Urinary bladder (tissue), 4 donors: ENCODE results near the gene SLC30A3. TPM values are rescaled to one million over a fixed set of nuclear protein-coding genes. Genes with fewer than 3 reads are reported as not detected.
"Not testable (repeated sequence)": the region's sequence is repeated elsewhere in the genome, so short reads cannot be mapped to it uniquely, and the experiment has no call there.

Experiments used
- DNase-seq: peaks from one replicate; pipeline ENCODE4 v3.0.0-alpha.2; 2015; ENCODE audit errors: extremely low spot score
- H3K27ac ChIP-seq: one replicate; pipeline ENCODE4 v1.5.1; 2013; ENCODE audit warnings: low read depth, mild to moderate bottlenecking, moderate library complexity
- H3K36me3 ChIP-seq: one replicate; pipeline ENCODE4 v1.6.1; 2013; ENCODE audit warnings: mild to moderate bottlenecking, moderate library complexity; ENCODE audit not compliant: insufficient read depth
- H3K4me1 ChIP-seq: one replicate; pipeline ENCODE4 v1.6.1; 2013; ENCODE audit warnings: mild to moderate bottlenecking, moderate library complexity; ENCODE audit not compliant: insufficient read depth
- H3K4me3 ChIP-seq: one replicate; pipeline ENCODE4 v1.5.1; 2013; ENCODE audit warnings: low read depth, low read length
- WGBS: extraction: QIAGEN DNeasy Blood & Tissue Kit; methylation state at CpG from one replicate; pipeline ENCODE4 v1.1.7; 2013; 5-methylcytosine and 5-hydroxymethylcytosine counted together
- polyA plus RNA-seq: library from polyadenylated mRNA; stranded (reverse); fragments of 200-250 nt; gene quantifications from one replicate; pipeline ENCODE4 v1.2.3, GENCODE V29; 2013
- total RNA-seq: library from RNA; depleted of rRNA; stranded (reverse); fragments of >200 nt; gene quantifications from one replicate; pipeline ENCODE4 v1.2.3, GENCODE V29; 2014
- donor health status: healthy with polysubstance abuse.
- donor health status: healthy.

SLC30A3 gene
- total RNA-seq (0.53 TPM), polyA plus RNA-seq (0.04 TPM)

DNA sequence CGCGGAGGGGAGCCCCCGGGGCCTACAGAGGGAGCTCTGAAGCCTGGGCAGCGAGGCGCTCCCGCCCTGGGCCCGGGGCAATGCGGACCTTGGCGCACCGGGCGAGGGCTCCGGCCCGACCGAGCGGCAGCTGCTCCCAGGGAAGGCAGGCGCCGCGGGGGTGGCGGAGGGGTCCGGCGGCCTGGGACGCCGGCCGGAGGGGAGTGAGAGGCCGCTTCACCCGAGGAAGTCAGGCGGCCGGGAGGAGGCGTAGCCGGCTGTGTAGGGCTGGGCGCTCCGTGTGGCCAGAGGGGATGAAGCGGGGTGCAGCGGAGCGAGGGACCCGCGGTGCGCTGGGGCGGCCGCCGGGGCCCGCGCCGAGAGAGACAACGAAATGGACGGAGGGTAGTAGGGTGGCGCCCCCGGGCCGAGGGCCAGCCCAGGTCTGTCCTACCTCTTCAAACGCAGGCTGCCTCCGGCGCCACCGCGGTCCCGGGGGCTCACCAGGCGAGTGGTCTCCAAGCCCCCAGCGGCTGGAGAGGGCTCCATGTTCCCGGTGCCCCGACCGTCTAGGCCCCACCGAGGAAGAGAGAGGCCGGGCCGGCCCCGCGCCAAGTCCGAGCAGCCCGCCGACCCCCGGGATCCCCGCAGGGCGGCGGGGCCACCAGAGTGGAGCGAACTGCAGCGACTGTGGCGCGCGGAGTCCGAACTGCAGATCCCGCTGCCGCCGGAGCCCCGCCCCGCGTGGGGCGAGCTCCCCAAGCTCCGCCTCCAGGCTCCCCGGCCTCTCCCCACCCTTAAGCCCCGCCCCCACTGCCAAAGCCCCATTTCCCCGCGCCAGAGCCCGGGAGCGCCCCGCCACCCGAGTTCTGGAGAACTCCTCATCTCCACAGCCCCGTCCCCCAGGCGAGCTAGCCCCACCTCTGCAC lies at the start of gene SLC30A3:
TSS of gene SLC30A3 (minus strand) at position 669 of the 908 bp plus-strand sequence. CDS start at position 528, 141 bp downstream.
- no peaks in the 10 kb centered on the region for H3K36me3 ChIP-seq
- H3K4me3 ChIP-seq = peak within 1 kb of the TSS; percentile 46
- 1% methylated on average over 96 of the region's 96 CpGs for WGBS
- no peak within 1 kb of the TSS for H3K27ac ChIP-seq
- DNase-seq = no peak
- H3K4me1 ChIP-seq = no peaks in the 10 kb centered on the region

DNA sequence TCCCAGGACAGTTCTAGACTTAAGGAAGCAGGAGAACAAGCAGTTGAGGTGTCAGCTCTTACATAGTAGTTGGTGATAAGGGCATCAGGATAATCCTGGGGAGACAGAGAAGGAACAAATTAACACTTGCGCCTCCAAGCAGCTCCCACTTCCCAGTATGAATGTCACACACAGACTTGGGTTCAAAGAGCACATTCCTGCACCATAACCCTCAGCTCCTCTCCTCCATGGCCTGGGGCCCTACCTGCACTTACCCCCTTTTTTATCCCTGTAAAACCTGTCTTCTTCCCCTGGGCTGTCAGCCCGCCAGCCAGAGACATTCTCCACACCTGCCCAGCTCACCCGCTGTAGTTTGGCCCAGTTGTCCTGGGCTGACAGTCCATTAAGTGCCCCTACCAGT lies 49.3 kb upstream of the SLC30A3 start:
- Histone ChIP-seq H3K27ac (no peak overlapping the region), H3K36me3 (no peaks in the 10 kb centered on the region), H3K4me1 (peaks cover 3% of the 10 kb centered on the region), H3K4me3 (no peak overlapping the region)
- no peak for DNase-seq
- WGBS = 98% methylated on average over 3 of the region's 3 CpGs

DNA sequence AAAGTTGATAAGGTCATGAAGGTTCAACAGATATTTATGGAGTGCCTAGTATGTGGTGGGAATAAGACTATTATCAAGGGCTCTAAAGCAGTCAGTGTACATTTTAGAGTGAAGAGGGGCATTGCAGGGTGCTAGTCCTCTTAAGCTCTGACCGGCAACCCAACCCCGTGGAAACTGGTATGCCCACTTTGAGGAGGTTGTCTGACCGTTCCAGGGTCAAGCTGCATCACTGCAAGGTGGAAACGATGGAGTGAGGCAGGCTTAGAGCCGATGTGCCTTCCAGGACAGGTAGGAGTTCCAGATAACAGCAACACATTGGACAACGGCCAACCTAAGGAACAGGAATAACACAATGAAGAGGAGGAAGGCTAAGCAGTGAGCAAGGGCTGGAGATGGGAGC lies 46.8 kb upstream of the SLC30A3 start:
- Histone ChIP-seq H3K36me3 (no peaks in the 10 kb centered on the region), H3K27ac (no peak overlapping the region), H3K4me1 (peaks cover 3% of the 10 kb centered on the region), H3K4me3 (no peak overlapping the region)
- DNase-seq = no peak
- 94% methylated on average over 6 of the region's 6 CpGs for WGBS

GRCh38 chr2:27308359-27308881 lies 45.6 kb upstream of the SLC30A3 start, which contains the start of gene UCN:
Gene UCN (minus strand): TSS chr2:27308445. CDS start chr2:27307895, 550 bp downstream.
- no peak for DNase-seq
- Histone ChIP-seq H3K4me1 (peaks cover 3% of the 10 kb centered on the region), H3K36me3 (no peaks in the 10 kb centered on the region), H3K4me3 (no peak within 1 kb of the TSS), H3K27ac (no peak within 1 kb of the TSS)
- 24% methylated on average over 25 of the region's 25 CpGs for WGBS

DNA sequence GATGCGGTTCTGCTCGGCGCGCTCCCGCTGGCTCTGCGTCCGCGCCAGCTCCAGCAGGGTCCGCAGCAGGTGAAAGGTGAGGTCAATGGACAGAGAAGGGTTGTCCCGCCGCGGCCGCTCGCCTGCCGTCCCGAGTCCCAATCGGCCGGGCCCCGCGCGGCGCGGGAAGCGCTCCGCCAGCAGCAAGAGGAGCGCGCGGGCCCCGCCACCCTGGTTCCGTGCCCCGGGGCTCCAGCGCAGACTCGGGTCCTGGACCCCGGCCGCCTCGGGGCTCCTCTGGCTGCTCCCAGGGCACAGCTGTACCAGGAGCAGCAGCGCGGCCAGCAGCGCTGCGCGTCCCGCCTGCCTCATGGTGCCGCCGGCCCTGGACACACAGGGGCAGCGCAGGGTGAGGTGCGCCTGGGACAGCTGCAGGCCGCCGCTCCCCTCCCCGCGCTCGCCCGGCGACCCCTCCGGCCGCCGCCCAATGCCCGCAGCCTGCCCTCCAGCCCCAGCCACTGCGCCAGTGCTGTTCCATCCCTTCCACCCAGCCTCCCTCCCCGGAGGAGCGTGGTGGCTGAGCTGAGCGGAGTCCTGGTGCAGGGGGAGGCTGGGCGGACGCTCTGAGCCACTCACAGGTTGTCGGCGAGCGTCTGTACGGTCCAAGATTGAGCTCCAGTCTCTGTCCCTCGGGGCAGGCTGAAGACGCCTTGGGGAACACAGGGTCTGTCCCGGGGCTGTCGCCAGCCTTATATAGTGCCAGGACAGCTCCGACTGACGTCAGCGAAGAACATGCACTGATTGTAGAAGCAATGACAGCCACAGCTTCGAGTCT lies 44.9 kb upstream of the SLC30A3 start:
- Histone ChIP-seq H3K27ac (no peak overlapping the region), H3K4me1 (peaks cover 3% of the 10 kb centered on the region), H3K4me3 (no peak overlapping the region), H3K36me3 (no peaks in the 10 kb centered on the region)
- DNase-seq = no peak
- WGBS = 6% methylated on average over 75 of the region's 75 CpGs

DNA sequence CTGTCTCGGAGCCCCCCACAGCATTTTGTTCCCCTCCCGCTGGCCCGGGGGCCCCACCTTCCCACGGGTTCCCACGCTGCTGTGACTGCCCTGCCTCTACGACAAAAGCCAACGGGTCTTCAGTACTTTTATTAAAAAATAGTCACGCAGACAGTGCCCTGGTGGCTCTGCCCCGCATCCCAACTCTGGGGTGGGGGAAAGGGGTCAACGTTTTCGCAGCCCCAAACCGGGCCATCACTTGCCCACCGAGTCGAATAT lies 44.4 kb upstream of the SLC30A3 start:
- no peak overlapping the region for H3K27ac ChIP-seq
- H3K4me3 ChIP-seq = no peak overlapping the region
- H3K36me3 ChIP-seq = no peaks in the 10 kb centered on the region
- no peak for DNase-seq
- peaks cover 3% of the 10 kb centered on the region for H3K4me1 ChIP-seq
- WGBS = 12% methylated on average over 14 of the region's 14 CpGs

- Histone ChIP-seq H3K4me1 (peaks cover 3% of the 10 kb centered on the region), H3K4me3 (no peak overlapping the region), H3K36me3 (no peaks in the 10 kb centered on the region), H3K27ac (no peak overlapping the region)
- 3% methylated on average over 51 of the region's 51 CpGs for WGBS
- no peak for DNase-seq
Measured at GRCh38 chr2:27306573-27307286, 43.9 kb upstream of the SLC30A3 start.

GRCh38 chr2:27306136-27306535 lies 43.3 kb upstream of the SLC30A3 start:
- Histone ChIP-seq H3K36me3 (no peaks in the 10 kb centered on the region), H3K4me3 (no peak overlapping the region), H3K4me1 (peaks cover 3% of the 10 kb centered on the region), H3K27ac (no peak overlapping the region)
- DNase-seq = no peak
- 26% methylated on average over 26 of the region's 26 CpGs for WGBS

- Histone ChIP-seq H3K4me3 (no peak overlapping the region), H3K27ac (no peak overlapping the region), H3K4me1 (peaks cover 3% of the 10 kb centered on the region), H3K36me3 (no peaks in the 10 kb centered on the region)
- WGBS = 91% methylated on average over 16 of the region's 16 CpGs
- DNase-seq = no peak
Measured at GRCh38 chr2:27305516-27305915, 42.7 kb upstream of the SLC30A3 start.

- DNase-seq = no peak
- H3K36me3 ChIP-seq = no peaks in the 10 kb centered on the region
- 86% methylated on average over 13 of the region's 13 CpGs for WGBS
- H3K4me1 ChIP-seq = peaks cover 3% of the 10 kb centered on the region
- no peak overlapping the region for H3K27ac ChIP-seq
- H3K4me3 ChIP-seq = no peak overlapping the region
Measured at GRCh38 chr2:27304488-27305240, 41.8 kb upstream of the SLC30A3 start.

DNA sequence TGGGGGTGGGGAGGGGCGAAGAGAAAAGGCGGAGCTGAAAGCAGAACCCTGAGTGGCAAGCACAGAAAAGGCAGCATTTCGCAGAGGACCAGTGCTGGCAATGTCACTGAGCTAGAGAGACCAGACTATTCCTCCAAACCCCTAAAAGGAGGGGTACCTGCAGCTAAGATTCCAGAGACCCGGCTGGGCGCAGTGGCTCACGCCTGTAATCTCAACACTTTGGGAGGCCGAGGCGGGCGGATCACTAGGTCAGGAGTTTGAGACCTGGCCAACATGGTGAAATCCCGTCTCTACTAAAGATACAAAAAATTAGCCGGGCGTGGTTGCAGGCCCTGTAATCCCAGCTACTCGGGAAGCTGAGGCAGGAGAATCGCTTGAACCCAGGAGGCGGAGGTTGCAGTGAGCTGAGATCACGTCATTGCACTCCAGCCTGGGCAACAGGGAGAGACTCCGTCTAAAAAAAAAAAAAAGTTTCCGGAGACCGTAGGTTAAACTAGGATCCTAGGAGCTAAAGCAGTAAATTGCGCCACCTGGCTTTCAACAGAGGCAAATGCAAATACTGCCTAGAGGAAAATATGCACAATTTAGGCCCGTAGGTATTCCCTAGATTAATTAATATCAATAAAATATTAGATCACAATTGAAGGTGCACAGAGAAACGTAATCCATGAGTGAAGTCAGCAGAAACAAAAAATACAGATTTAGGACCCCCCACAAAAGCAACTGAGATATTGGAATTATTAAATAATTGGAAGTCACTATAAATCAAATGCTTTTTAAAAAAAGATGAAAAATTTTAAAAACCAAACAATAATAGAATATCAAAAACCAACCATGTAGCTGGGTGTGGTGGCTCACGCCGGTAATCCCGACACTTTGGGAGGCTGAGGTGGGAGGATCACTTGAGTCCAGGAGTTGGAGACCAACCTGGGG lies 40.5 kb upstream of the SLC30A3 start:
- Histone ChIP-seq H3K27ac (no peak overlapping the region), H3K4me1 (peaks cover 3% of the 10 kb centered on the region), H3K36me3 (no peaks in the 10 kb centered on the region), H3K4me3 (no peak overlapping the region)
- no peak for DNase-seq
- WGBS = 23% methylated on average over 25 of the region's 25 CpGs

DNA sequence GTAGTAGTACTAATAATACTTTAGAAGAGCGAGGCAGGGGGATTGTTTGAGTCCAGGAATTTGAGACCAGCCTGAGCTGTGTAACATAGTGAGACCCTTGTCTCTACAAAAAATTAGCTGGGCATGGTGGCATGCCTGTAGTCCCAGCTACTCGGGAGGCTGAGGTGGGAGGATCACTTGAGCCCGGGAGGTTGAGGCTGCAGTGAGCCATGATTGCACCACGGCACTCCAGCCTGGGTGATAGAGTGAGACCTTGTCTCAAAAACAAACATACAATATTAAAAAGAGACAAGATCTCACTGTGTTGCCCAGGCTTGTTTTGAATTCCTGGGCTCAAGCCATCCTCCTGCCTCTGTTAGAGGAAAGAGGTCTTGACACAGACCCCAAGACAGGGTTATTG lies 37.8 kb upstream of the SLC30A3 start:
- WGBS = 85% methylated on average over 4 of the region's 4 CpGs
- DNase-seq, H3K36me3 ChIP-seq, H3K27ac ChIP-seq, H3K4me1 ChIP-seq, H3K4me3 ChIP-seq: not testable (repeated sequence)
